Fibroblast of lung (primary cell): Measurements from ENCODE around the gene SAG. TPM values are rescaled to one million over a fixed set of nuclear protein-coding genes. Genes with fewer than 3 reads are reported as not detected.

ENCODE experiments used
- DNase-seq, 2 donors: peaks; one replicate each; pipeline versions ENCODE4 v3.0.0 to v3.0.0-alpha.2; 2010; ENCODE audit warnings: low read depth in 2 of 2
- H2AFZ ChIP-seq: 2 replicates; pipeline ENCODE4 v1.5.1; 2012; ENCODE audit warnings: low read length, control low read depth, inconsistent platforms
- H3K27ac ChIP-seq: 2 replicates; pipeline ENCODE4 v1.5.1; 2011; ENCODE audit warnings: low read length, control low read depth; ENCODE audit not compliant: insufficient read depth
- H3K27me3 ChIP-seq: 2 replicates; pipeline ENCODE4 v1.5.1; 2011; ENCODE audit warnings: mild to moderate bottlenecking, low read length; ENCODE audit not compliant: control insufficient read depth, insufficient read depth
- H3K36me3 ChIP-seq: 2 replicates; pipeline ENCODE4 v1.5.1; 2011; ENCODE audit warnings: low read length; ENCODE audit not compliant: control insufficient read depth, insufficient read depth
- H3K4me1 ChIP-seq: 2 replicates; pipeline ENCODE4 v1.5.1; 2011; ENCODE audit warnings: low read length; ENCODE audit not compliant: control insufficient read depth, insufficient read depth; ENCODE audit errors: extremely low read depth
- H3K4me2 ChIP-seq: 2 replicates; pipeline ENCODE4 v1.5.1; 2011; ENCODE audit warnings: low read length, control low read depth; ENCODE audit not compliant: insufficient read depth; ENCODE audit errors: extremely low read depth
- H3K4me3 ChIP-seq, 4 experiments: fragments of 200-600 bp in 1 of 4; sonication (generic) in 1 of 4; replicated peaks in 1 of 4; 2 replicates each; pipeline ENCODE4 v1.5.1; 2011 to 2016; ENCODE audit warnings: low read length in 4 of 4, low read depth in 3 of 4, mild to moderate bottlenecking in 3 of 4, control low read depth in 2 of 4, inconsistent platforms in 1 of 4, mixed read lengths in 1 of 4; ENCODE audit not compliant: insufficient read depth in 1 of 4; ENCODE audit errors: control extremely low read depth in 1 of 4
- H3K79me2 ChIP-seq: 2 replicates; pipeline ENCODE4 v1.5.1; 2012; ENCODE audit warnings: mild to moderate bottlenecking, low read length, inconsistent platforms; ENCODE audit not compliant: control insufficient read depth, insufficient read depth
- H3K9ac ChIP-seq: 2 replicates; pipeline ENCODE4 v1.5.1; 2011; ENCODE audit warnings: mild to moderate bottlenecking, low read length, control low read depth; ENCODE audit not compliant: insufficient read depth
- H3K9me3 ChIP-seq: 2 replicates; pipeline ENCODE4 v1.5.1; 2012; ENCODE audit warnings: low read depth, low read length; ENCODE audit not compliant: control insufficient read depth, insufficient read depth
- H4K20me1 ChIP-seq: 2 replicates; pipeline ENCODE4 v1.5.1; 2011; ENCODE audit warnings: low read length; ENCODE audit not compliant: control insufficient read depth, insufficient read depth; ENCODE audit errors: extremely low read depth
- CTCF ChIP-seq, 2 donors: IDR thresholded peaks in 1 of 2; conservative IDR thresholded peaks in 1 of 2; 1 replicate in 1 of 2; 2 replicates in 1 of 2; pipeline ENCODE4 v1.5.1; 2011 to 2012; ENCODE audit warnings: low read length in 2 of 2, control low read depth in 1 of 2, inconsistent platforms in 1 of 2, low read depth in 1 of 2, mild to moderate bottlenecking in 1 of 2
- EZH2 ChIP-seq: IDR thresholded peaks from 2 replicates; pipeline ENCODE4 v1.5.1; 2012; ENCODE audit warnings: low read length, control low read depth, mild to moderate bottlenecking; ENCODE audit errors: missing control alignments
- polyA plus RNA-seq, 2 donors: library from polyadenylated mRNA; depleted of rRNA in 1 of 2; stranded (reverse) in 1 of 2; unstranded in 1 of 2; fragments of >200 nt; gene quantifications; 2 replicates each; pipeline ENCODE4 v1.2.1, GENCODE V29; 2011 to 2012; ENCODE audit warnings: missing spikeins in 1 of 2
- total RNA-seq: library from RNA; depleted of rRNA; stranded (reverse); fragments of >200 nt; gene quantifications from 2 replicates; pipeline ENCODE4 v1.2.1, GENCODE V29; 2014

The SAG gene
- total and polyA plus RNA-seq, 2 donors (not counting 1 experiment from before 2014, with no cell fraction given), result not detected

- Histone ChIP-seq H3K79me2 (no peaks in the 10 kb centered on the region), H3K36me3 (no peaks in the 10 kb centered on the region)
Measured at GRCh38 chr2:233349005-233349998, 41.7 kb downstream of the SAG start.

GRCh38 chr2:233350708-233351107 is 43.1 kb downstream of the SAG start:
- Histone ChIP-seq H3K27ac (no peak overlapping the region), H3K4me2 (no peak overlapping the region), H3K9ac (no peak overlapping the region), H3K4me1 (no peaks in the 10 kb centered on the region), H3K36me3 (no peaks in the 10 kb centered on the region), H3K4me3 (no peak overlapping the region), H3K27me3 (peaks cover 10% of the 10 kb centered on the region), H2AFZ (no peak overlapping the region), H4K20me1 (no peaks in the 10 kb centered on the region), H3K79me2 (no peaks in the 10 kb centered on the region), H3K9me3 (no peaks in the 10 kb centered on the region)
- TF ChIP-seq EZH2, result no peak
- no peak for TF ChIP-seq CTCF (conservative IDR thresholded peaks at IDR 0.05 in 1 of 2, IDR thresholded peaks at IDR 0.05 in 1 of 2; ENCODE audit: low read depth in 1 of 2, low read length in 2 of 2)
- DNase-seq, result peak; percentile 64 to 92

More at GRCh38 chr2:233349005-233349998, 41.7 kb downstream of the SAG start:
- H3K27ac ChIP-seq, result no peak overlapping the region
- no peaks in the 10 kb centered on the region for H3K9me3 ChIP-seq
- H3K4me3 ChIP-seq, result no peak overlapping the region
- no peak for TF ChIP-seq CTCF (conservative IDR thresholded peaks at IDR 0.05 in 1 of 2, IDR thresholded peaks at IDR 0.05 in 1 of 2; ENCODE audit: low read depth in 1 of 2, low read length in 2 of 2)
- TF ChIP-seq EZH2, result no peak
- no peaks in the 10 kb centered on the region for H4K20me1 ChIP-seq
- H3K4me1 ChIP-seq, result no peaks in the 10 kb centered on the region
- peak in 1 of 2 donors; percentile 28 for DNase-seq
- no peak overlapping the region for H3K9ac ChIP-seq
- H3K27me3 ChIP-seq, result peaks cover 10% of the 10 kb centered on the region
- no peak overlapping the region for H2AFZ ChIP-seq
- H3K4me2 ChIP-seq, result no peak overlapping the region

GRCh38 chr2:233351423-233351822 is 43.8 kb downstream of the SAG start:
- TF ChIP-seq CTCF (conservative IDR thresholded peaks at IDR 0.05 in 1 of 2, IDR thresholded peaks at IDR 0.05 in 1 of 2; ENCODE audit: low read depth in 1 of 2, low read length in 2 of 2) (no peak), EZH2 (no peak)
- DNase-seq, result peak in 1 of 2 donors; percentile 22
- Histone ChIP-seq H4K20me1 (no peaks in the 10 kb centered on the region), H3K36me3 (no peaks in the 10 kb centered on the region), H3K4me3 (no peak overlapping the region), H3K4me2 (no peak overlapping the region), H3K4me1 (no peaks in the 10 kb centered on the region), H3K9me3 (no peaks in the 10 kb centered on the region), H3K9ac (no peak overlapping the region), H3K79me2 (no peaks in the 10 kb centered on the region), H2AFZ (no peak overlapping the region), H3K27me3 (peaks cover 10% of the 10 kb centered on the region), H3K27ac (no peak overlapping the region)
